Measurements from ENCODE around the gene FAM76A.
"Not testable (repeated sequence)": the region's sequence is repeated elsewhere in the genome, so short reads cannot be mapped to it uniquely, and the experiment has no call there.

Gene FAM76A

GRCh38 chr1:27725374-27726172 is at the start of gene FAM76A:
TSS of gene FAM76A (plus strand) at chr1:27725961. CDS start at chr1:27726081, 120 bp downstream.
- peak; percentile 100 for DNase-seq

GRCh38 chr1:27676410-27676809 is 49.4 kb upstream of the FAM76A start:
- DNase-seq = no peak

DNA sequence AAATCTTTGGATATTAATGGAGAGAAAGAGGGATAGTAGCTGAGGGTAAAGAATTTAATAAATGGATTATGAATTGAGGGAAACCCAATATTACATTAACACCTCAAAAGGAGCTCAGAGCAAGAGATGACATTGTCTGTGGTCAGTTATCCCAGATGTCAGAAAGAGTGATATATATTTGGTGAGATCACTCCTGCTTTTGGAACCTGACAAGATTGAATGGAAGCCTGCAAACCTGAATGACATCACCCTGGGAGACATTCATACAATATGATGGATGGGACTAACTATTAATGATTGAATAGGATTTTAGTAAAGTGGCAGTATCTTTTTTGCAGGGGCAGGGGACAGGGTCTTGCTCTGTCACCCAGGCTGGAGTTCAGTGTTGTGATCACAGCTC is 47.0 kb upstream of the FAM76A start:
- DNase-seq = peak; percentile 6

GRCh38 chr1:27680225-27680791 is 45.5 kb upstream of the FAM76A start:
- DNase-seq = not testable (repeated sequence)

- DNase-seq = not testable (repeated sequence)
Observed at GRCh38 chr1:27681580-27681979, 44.2 kb upstream of the FAM76A start.

GRCh38 chr1:27682351-27682944 is 43.3 kb upstream of the FAM76A start:
- no peak for DNase-seq

- DNase-seq = no peak
Observed at GRCh38 chr1:27684176-27684575, 41.6 kb upstream of the FAM76A start.

GRCh38 chr1:27686223-27686990 is 39.4 kb upstream of the FAM76A start:
- DNase-seq = no peak

DNA sequence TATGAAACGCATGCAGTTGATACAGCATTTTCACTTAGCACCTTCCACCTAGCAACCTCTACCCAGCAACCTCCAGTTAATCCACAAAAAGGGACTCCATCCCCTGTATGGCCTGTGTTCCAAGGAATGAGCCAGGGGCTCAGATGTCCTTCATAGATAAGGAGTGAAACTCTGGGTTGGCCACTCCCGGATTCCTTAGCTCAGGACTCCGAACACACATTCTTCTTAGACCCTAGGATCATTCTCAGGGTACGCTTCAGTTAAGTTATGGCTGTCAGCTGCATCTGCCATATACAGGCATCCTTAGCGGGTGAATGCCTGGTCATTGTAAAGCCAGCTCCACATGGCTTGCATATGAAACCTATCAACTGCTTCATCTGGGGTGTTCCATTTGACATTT is 37.9 kb upstream of the FAM76A start:
- no peak for DNase-seq

- DNase-seq = peak; percentile 50
Observed at GRCh38 chr1:27689423-27690173, 36.2 kb upstream of the FAM76A start.

DNA sequence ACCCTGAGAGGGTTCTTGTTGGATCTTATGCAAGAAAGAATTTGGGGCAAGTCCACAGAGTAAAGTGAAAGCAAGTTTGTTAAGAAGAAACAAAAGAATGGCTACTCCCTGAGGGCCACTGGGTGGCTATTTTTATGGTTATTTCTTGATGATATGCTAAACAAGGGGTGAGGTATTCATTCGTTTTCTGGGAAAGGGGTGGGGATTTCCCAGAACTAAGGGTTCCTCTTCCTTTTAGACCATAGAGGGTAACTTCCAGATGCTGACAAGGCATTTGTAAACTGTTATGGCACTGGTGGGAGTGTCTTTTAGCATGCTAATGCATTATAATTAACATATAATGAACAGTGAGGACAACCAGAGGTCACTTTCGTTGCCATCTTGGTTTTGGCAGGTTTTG is 35.6 kb upstream of the FAM76A start:
- no peak for DNase-seq

DNA sequence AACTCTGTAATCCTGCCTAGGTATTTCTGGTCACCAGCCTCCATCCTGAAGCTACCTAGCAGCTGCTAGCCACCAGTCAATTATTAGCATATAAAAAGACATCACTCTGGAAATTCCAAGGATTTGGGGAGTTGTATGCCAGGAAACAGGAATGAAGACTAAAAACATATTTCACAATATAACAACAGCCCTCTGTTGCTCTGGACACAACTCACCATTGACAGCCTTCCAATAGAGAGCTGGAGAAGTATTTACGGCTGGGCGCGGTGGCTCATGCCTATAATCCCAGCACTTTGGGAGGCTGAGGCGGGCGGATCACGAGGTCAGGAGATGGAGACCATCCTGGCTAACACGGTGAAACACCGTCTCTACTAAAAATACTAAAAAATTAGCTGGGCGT is 28.9 kb upstream of the FAM76A start:
- not testable (repeated sequence) for DNase-seq

GRCh38 chr1:27704958-27705357 is 20.8 kb upstream of the FAM76A start:
- no peak for DNase-seq

- DNase-seq = no peak
Observed at GRCh38 chr1:27705545-27705944, 20.2 kb upstream of the FAM76A start.

DNA sequence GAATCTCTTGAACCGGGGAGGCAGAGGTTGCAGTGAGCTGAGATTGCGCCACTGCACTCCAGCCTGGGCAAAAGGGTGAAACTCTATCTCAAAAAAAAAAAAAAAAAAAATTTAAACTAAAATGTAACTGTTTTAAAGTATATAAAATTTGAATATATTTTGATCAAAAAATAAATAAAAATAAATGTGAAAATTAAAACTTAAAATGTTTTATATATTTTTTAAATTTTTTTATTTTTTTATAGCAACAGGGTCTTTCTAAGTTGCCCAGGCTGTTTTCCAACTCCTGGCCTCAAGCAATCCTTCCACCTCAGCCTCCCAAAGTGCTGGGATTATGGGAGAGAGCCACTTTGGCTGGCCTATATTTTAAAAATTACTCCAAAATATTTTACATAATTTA is 15.2 kb upstream of the FAM76A start:
- no peak for DNase-seq

- no peak for DNase-seq
Observed at GRCh38 chr1:27713139-27713725, 12.5 kb upstream of the FAM76A start.

- DNase-seq = no peak
Observed at GRCh38 chr1:27713869-27714513, 11.8 kb upstream of the FAM76A start.

- no peak for DNase-seq
Observed at GRCh38 chr1:27716262-27716895, 9.4 kb upstream of the FAM76A start.

DNA sequence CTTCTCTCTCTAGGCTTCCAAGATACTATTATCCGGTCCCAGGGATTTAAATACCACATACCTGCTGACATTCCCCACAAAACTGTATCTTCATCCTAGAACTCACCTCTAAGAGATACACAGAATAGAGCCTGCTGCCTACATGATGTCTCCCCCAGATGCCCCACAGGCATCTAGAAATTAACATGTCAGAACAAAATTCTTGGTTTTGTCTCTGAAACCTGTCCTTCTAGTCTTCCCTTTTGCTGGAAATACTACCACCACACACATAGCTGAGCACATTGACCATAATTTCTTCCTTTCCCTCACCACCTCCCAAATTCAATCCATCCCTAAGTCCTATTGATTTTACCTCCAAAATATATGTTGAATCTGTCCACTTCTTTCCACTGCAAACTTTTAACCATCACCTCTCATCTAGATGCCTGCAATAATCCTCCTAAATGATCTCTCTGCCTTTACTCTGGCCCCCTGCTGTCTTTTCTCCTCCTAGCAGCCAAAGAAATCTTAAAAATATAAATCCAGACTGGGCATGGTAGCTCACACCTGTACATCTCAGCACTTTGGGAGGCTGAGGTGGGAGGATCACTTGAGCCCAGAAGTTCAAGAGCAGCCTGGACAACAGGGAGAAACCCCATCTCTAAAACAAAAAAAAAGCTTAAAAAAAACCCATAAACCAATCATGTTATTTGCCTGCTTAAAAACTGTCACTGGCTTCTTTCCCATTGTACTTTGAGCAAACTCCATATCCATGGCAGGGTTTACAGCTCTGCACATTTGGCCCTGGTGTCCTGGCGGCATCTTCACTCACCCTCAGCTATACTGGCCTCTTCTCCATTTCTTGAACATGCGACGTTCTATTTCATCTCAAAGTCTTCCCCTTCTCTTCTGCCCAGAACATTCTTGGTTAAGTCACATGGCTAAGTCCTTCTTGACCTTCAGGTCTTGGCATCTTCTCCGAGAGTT is 6.2 kb upstream of the FAM76A start:
- no peak for DNase-seq

GRCh38 chr1:27724961-27725373 is 794 bp upstream of the FAM76A start:
- no peak for DNase-seq
